GM21529 (cell line): ENCODE data around the gene CTIF.

Experiments used
- ATAC-seq: cut with Tn5 transposase; IDR thresholded peaks from one replicate; pipeline ENCODE4 v1.9.1; 2021; ENCODE audit not compliant: unreplicated experiment

Gene CTIF

GRCh38 chr18:48781988-48782363 lies 243.1 kb downstream of the CTIF start:
- ATAC-seq, result no peak

GRCh38 chr18:48782381-48782861 lies 243.6 kb downstream of the CTIF start:
- no peak for ATAC-seq

GRCh38 chr18:48783616-48784520 lies 245.0 kb downstream of the CTIF start:
- no peak for ATAC-seq

GRCh38 chr18:48784656-48785055 lies 245.8 kb downstream of the CTIF start:
- ATAC-seq, result peak; percentile 23

GRCh38 chr18:48785091-48785614 lies 246.3 kb downstream of the CTIF start:
- ATAC-seq, result peak; percentile 92

GRCh38 chr18:48785736-48786454 lies 247.1 kb downstream of the CTIF start:
- no peak for ATAC-seq

- ATAC-seq, result no peak
These were observed 247.8 kb downstream of the CTIF start for GRCh38 chr18:48786455-48787202.

- ATAC-seq, result no peak
These were observed 248.6 kb downstream of the CTIF start for GRCh38 chr18:48787203-48788151.

GRCh38 chr18:48788373-48788772 lies 249.5 kb downstream of the CTIF start:
- ATAC-seq, result no peak

GRCh38 chr18:48789259-48789812 lies 250.5 kb downstream of the CTIF start:
- ATAC-seq, result no peak

GRCh38 chr18:48790226-48790863 lies 251.5 kb downstream of the CTIF start:
- no peak for ATAC-seq

GRCh38 chr18:48790869-48791635 lies 252.2 kb downstream of the CTIF start:
- ATAC-seq, result no peak

- ATAC-seq, result no peak
These were observed 252.8 kb downstream of the CTIF start for GRCh38 chr18:48791636-48792105.

GRCh38 chr18:48792141-48792540 lies 253.3 kb downstream of the CTIF start:
- no peak for ATAC-seq

- no peak for ATAC-seq
These were observed 254.0 kb downstream of the CTIF start for GRCh38 chr18:48792611-48793380.

GRCh38 chr18:48794251-48794970 lies 255.6 kb downstream of the CTIF start:
- no peak for ATAC-seq

- no peak for ATAC-seq
These were observed 256.9 kb downstream of the CTIF start for GRCh38 chr18:48795696-48796095.
